Measurements from ENCODE around the gene SH3BGRL3.
"Not testable (repeated sequence)": the region's sequence is repeated elsewhere in the genome, so short reads cannot be mapped to it uniquely, and the experiment has no call there.

Gene SH3BGRL3

GRCh38 chr1:26290882-26291261 lies 11.0 kb downstream of the SH3BGRL3 start:
- DNase-seq (ENCODE audit: low read depth), result no peak

- DNase-seq (ENCODE audit: low read depth), result no peak
Observed at GRCh38 chr1:26291433-26291832, 11.5 kb downstream of the SH3BGRL3 start.

- DNase-seq (ENCODE audit: low read depth), result no peak
Observed at GRCh38 chr1:26291939-26292338, 12.1 kb downstream of the SH3BGRL3 start.

DNA sequence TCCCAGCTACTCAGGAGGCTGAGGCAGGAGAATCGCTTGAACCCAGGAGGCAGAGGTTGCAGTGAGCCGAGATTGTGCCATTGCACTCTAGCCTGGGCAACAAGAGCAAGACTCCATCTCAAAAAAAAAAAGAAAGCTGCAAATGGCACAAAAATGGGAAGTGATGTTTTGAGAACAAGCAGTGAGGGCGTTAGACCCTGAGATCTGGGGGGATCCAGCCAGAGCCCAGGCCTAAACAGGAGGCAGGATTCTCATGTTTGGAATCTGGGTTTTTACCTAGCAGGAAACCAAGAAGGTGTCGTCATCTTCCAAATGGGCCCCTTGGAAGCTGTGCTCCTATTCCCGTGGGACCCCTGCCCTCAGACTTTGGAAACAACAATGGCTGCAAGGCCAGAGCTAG lies 12.8 kb downstream of the SH3BGRL3 start:
- DNase-seq (ENCODE audit: low read depth), result not testable (repeated sequence)

DNA sequence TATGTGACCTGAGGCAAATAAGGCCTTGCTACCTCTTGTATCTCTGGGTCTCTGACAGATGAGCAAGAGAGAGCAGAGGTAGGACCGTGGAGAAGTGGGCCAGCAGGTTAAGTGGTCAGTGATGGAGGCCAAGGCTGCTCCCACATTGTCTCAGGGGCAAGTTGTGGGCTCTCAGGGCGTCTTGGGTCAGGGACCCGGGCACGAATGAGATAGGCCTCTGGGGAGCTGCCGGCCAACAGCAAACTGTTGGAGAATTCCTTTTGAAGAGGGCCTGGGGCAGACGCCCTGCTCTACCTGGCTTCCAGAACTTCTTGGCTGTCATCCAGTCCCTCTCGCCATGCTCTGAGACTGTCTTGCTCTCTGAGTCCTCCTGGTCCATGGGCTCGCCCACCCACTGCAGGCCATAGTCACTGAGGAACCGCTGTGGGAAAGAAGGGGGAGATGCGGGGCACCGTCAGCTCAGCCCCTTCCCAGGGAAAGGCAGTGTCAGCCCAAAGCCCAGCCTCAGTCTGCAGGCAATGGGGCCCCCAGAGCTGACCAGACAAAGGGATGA lies 14.1 kb downstream of the SH3BGRL3 start:
- DNase-seq (ENCODE audit: low read depth), result no peak

GRCh38 chr1:26295194-26296138 lies 15.6 kb downstream of the SH3BGRL3 start:
- DNase-seq (ENCODE audit: low read depth), result no peak

DNA sequence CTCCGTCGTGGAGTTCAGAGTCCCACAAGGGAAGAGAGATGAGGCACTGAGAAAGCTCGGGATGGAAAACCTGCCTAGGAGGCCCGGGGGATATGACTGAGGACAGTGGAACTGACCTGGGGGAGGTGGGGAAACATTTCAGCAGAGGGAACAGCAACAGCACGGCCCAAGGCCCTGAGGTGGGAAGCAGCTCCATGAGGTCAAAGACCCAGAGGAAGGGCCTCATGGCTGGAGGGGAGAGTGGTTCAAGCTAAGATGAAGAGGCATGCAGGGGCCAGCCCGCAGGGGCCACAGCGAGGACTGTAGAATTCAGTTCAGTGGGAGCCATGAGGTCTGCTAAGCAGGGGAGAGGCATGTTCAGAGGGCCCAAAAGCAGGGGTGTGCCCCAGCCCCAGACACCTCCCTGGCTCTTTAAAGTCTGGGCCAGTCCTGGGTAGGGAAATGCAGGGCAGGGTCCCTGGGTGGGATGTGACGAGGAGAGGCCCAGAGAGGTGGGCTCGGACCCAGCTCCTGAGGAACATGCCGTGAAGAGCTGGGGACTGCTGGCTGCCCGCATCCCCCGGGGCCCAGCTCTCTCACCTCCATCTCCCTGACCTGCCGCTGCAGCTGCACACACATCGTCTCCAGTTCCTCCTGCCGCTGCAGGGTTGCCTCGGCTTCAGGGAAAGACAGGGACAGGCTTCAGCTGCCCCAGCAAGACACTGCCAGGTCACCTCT lies 16.6 kb downstream of the SH3BGRL3 start:
- DNase-seq (ENCODE audit: low read depth), result no peak

GRCh38 chr1:26297057-26297790 lies 17.3 kb downstream of the SH3BGRL3 start:
- DNase-seq (ENCODE audit: low read depth), result no peak

DNA sequence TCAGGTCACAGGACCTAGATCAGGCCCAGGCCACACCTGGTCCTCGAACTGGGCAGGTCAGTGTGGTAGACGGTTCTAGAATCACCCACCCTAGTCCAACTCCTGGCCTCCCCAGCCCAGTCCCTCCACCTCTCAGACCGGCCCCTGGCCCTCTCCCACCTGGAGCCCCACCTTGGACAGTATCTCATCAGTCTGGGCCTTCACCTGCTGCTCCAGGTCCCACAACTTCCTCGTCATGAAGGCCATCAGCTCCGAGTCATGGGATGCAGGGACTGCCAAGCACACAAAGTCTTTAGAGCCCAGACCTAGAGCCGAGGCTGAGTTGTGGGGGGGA lies 17.9 kb downstream of the SH3BGRL3 start:
- DNase-seq (ENCODE audit: low read depth), result no peak

GRCh38 chr1:26300578-26301275 lies 20.8 kb downstream of the SH3BGRL3 start:
- no peak for DNase-seq (ENCODE audit: low read depth)

GRCh38 chr1:26302733-26303405 lies 23.0 kb downstream of the SH3BGRL3 start:
- DNase-seq (ENCODE audit: low read depth), result no peak

DNA sequence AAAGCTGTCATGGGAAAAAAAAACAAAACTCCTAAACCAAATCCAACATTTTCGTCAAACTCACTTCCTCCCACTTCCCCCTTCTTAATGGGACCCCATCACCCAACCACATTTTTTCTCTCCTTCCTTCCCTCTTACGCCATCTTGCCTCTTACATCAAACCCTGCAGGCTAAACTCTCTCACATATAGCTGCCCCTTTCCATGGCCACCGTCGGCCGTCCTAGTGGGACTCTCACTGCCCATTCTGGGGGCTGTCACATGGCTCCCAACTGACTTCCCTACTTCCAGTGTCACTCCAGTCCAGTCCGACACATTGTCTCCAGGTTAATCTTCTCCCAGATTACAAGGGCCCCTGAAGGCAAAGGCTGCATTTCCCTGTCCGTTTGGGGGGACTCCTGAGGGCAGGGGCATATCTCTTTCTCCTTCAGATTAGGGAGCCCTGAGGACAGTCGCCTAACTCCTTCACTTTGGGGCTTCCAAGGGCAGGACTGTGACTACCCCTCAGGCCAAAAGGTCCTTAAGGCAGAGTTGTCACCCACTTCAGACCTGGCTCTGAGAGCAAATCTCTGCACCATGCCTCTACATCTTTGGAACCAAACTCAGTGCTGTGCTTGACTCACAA lies 25.9 kb downstream of the SH3BGRL3 start:
- DNase-seq (ENCODE audit: low read depth), result no peak

DNA sequence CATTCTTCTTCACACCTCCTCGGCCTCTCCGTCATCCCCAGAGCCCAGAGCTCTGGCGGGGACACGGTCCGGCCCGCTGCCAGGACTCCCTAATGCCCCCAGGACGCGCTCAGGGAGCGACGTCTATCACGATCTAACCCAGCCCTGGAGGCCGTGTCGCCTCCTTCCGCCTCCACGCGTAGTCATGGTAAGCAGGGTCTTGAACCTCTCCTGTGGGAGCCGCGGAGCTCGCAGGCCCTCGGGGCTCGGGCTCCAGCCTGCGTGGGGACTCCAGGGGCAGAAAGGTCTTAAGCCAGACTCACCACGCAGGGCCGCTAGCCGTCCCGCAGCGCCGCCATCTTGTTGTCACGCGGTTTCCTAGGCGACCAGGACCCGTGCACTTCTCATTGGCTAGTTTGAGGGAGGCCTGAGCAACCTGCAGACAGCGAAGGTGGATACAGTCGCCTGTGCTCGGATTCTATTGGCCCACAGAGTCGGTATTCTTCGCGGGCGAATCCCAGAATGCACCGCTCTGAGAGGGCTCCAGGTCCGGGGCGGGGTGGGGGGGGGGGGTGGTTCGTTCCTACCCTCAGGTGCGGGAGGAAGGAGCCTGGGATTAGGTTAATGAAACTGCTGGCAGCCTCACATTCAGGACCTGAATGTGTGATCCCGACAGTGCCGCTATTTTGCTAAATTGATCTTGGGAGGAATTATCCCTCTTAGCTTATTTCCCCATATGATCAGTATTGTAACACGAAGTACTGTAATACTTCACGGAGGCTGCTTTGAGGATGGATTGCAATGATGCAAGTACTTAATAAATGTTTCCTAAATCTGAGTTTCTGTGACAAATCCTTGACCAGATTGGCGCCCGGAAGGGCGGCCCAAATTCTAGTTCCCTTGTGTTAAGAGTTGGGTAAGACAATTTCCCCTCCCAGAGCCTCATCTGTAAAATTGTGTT lies 26.7 kb downstream of the SH3BGRL3 start, which contains the start of gene UBXN11:
TSS of gene UBXN11 (minus strand) at position 347 of the 940 bp plus-strand sequence. CDS start 3,753 bp downstream, outside the sequence.
- DNase-seq (ENCODE audit: low read depth), result peak; percentile 85

DNA sequence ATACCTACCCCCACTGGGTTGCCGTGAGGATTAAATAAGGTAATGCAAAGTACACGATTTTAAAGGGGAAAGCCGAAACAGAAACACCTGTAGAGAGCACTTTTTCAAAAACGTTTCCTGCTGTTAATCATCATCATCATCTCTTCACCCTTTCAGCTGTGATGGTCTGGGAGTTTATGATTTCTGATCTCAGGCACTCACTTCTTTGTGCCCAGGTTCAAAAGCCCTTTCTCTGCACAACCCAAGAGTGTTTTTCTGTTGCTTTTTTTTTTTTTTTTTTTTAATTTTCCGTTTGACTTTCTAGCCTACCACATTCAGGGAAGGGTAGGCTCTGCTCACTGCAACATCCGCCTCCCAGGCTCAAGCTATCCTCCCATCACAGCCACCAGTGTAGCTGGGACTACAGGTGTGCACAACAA lies 27.5 kb downstream of the SH3BGRL3 start:
- no peak for DNase-seq (ENCODE audit: low read depth)

DNA sequence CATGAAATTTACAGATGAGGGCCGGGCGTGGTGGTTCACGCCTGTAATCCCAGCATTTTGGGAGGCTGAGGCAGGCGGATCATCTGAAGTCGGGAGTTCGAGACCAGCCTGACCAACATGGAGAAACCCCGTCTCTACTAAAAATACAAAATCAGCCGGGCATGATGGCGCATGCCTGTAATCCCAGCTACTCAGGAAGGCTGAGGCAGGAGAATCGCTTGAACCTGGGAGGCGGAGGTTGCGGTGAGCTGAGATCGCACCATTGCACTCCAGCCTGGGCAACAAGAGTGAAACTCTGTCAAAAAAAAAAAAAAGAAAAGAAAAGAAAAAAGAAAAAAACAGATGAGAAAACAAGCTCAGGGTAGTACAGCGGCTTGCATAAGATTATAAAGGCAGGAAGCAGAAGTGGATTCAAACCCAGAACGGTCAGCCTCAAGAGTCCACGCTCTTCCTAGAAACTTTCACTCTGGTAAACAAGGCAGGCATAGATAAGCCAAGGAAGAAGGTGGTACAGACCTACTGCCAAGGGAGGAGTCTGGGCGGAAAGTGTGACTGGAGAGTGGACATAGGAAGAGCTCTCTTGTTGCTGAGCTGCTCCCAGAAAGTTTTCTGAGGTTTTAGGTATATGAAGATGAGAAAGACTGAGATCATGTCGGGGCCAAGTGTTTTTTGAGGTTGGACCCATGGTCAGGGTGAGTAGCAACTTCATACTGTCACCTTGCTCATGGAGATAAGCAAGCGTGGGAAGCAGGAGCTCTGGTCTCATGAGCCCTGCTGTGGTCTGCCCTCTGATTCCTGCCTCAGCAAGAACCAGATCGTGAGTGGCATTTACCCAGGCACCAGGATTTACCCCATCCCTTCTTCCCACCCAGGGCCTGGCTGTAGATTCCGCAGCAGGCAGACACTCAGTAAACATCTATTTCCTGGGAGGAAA lies 28.3 kb downstream of the SH3BGRL3 start:
- DNase-seq (ENCODE audit: low read depth), result not testable (repeated sequence)

GRCh38 chr1:26314501-26314900 lies 34.6 kb downstream of the SH3BGRL3 start:
- DNase-seq (ENCODE audit: low read depth), result no peak

DNA sequence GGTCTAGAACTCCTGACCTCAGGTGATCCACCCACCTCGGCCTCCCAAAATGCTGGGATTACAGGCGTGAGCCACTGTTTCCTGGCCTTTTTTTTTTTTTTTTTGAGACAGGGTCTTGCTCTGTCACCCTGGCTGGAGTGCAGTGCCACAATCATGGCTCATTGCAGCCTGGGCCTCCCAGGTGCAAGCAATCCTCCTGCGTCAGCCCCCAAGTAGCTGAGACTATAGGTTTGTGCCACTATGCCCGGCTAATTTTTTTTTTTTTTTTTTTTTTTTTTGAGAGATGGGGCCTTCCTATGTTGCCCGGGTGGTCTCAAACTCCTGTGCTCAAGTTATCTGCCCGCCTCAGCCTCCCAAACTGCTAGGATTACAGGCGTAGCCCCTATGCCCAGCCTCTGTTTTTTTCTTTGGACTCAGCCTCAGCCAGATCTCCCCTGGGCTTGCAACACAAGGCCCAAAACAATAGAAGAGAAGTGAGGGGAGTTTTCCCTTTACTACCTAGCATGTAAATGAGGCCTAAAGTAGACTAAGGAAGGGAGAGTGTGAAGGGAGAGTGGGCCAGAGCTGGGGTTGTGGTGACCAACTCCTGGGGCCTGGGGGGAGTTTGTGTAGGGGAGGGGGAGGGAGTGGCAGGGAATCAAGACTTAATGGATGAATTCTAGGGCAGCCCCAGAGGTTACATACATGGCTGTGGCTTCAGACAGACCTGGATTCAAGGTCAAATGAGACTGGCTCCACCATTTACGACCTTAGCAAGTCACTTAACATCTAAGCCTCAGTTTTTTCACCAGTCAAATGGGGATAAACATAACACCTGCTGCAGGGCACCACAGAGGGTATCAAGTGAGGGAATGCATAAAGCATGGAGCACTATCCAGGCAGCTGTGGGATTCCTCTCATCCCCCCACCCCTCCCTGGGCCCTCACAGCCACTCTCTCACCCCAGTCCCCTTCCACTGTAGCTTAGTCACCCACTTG lies 36.3 kb downstream of the SH3BGRL3 start:
- no peak for DNase-seq (ENCODE audit: low read depth)
